HG03025 (cell line): ENCODE results near the gene BOD1L1.
"Not testable (repeated sequence)": the region's sequence is repeated elsewhere in the genome, so short reads cannot be mapped to it uniquely, and the experiment has no call there.

Source experiments
- ATAC-seq: cut with Tn5 transposase; IDR thresholded peaks from one replicate; pipeline ENCODE4 v1.9.1; 2021; ENCODE audit warnings: mild to moderate bottlenecking, moderate library complexity; ENCODE audit not compliant: unreplicated experiment, low FRiP score

Gene BOD1L1

DNA sequence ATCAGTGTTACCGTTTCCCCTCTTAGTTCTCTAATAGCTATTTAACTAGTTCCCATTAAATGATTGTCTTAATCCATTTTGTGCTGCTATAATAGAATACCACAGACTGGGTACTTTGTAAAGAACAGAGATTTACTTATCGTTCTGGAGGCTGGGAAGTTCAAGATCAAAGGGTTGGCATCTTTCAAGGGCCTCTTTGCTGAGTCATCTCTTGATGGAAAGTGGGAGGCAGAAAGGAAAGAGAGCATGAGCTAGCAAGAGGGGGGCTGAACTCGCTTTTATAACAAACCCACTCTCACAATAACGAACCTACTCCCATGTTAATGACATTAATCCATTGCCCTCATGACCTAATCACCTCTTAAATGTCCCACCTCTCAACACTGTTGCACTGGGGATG is 65.9 kb downstream of the BOD1L1 start:
- ATAC-seq = no peak

DNA sequence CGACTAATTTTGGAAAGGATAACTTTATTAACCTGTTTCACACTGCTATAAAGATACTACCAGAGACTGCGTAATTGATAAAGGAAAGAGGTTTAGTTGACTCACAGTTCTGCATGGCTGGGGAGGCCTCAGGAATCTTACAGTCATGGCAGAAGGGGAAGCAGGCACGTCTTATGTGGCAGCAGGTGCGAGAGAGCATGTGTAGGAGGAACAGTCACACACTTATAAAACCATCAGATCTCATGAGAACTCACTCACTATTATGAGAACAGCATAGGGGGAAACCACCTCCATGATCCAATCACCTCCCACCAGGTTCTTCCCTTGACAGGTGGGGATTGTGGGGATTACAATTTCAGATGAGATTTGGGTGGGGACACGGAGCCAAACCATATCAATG is 67.4 kb downstream of the BOD1L1 start:
- ATAC-seq = not testable (repeated sequence)

DNA sequence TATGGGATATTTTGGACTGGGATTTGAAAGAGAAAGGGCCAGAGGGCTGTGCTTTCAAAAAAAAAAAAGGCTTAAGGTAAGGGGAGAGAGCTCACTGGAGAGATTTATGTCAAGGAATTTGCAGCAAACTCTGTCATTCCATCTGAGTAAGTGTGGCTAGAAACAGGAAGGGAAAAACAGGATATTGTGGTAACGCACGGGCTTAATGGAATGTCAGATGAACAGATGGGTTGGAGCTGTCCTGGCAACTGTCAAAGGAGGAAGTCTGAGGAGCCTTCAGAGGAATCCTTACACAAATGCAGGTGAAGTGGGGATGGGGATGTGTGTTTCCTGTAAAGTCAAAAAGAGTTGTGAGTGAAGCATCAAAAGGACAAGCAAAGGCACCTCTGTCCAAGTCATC is 68.1 kb downstream of the BOD1L1 start:
- no peak for ATAC-seq

DNA sequence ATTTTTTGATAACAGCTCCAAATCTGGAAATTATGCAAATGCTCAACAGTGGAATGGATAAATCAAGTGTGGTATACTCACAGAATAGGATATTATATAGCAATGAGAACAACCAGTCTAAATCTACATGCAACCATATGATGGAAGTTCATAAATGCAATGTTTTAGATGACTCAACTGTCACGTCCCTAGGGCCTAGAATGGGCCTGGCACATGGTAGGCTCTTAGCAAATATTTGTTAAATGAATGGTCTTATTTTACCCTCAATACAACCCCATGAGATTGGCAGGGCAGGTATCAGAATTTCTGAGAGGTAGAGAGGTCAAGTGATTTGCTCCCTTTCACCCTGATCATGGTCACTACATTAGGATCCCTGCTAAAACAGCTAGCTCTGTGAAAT is 68.6 kb downstream of the BOD1L1 start:
- no peak for ATAC-seq

DNA sequence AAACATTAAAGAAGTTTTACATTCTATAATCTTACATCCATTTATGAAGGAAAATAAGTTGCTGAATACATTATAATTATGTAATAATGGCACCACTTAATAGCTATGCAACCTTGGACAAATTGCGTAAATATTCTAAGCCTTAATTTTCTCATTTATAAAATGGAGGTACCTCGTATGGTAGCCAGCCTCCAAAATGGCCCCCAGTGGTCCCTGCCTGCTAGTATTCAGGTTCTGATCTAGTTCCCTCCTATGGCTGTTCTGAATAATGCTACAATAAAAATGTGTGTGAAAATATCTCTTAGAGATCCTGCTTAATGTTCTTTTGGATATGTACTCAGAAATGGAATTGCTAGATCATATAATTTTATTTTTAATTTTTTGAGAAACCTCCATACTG is 72.2 kb downstream of the BOD1L1 start:
- ATAC-seq = no peak

DNA sequence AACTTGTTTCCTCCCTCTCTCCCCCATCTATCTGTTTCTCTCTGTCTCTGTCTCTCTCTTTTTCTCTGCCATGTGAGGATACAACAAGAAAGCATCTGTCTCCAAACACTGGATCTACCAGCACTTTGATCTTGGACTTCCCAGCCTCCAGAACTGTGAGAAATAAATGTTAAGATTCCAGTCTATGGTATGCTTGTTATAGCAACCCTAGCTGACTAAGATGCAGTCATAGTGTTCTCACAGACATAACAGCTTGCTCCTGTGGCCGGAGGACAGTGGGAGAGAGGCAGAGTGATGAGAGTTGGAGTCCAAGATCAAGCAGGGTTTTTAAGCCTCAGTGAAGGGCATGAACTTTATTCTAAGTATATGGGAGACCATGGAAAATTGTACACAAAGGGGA is 74.4 kb downstream of the BOD1L1 start:
- no peak for ATAC-seq

DNA sequence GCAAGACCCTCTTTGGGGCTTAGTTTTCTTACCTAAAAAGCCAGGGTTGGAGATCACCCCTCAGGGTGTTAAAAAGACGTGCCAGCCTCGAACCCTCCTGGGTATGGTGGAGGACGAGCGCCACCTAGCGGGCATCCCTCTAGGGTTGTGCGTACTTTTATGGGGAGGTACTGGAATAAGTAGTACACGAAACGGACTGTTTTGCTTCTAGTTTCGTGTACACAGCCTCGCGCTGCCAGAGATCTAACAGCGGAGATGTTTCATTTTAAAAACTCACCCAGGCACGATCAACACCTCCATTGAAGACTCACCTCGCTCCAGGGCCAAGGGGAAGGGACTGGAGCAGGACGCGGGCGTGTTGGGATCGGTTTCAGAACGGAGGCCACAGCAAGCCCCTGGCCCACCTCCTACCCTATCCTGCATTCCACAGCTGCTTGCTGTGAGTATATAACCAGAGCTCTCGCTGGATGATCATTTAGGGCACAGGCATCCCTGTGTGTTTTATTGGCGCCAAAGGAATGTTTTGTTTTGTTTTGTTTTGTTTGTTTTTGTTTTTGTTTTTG is 78.5 kb downstream of the BOD1L1 start:
- peak; percentile 78 for ATAC-seq

DNA sequence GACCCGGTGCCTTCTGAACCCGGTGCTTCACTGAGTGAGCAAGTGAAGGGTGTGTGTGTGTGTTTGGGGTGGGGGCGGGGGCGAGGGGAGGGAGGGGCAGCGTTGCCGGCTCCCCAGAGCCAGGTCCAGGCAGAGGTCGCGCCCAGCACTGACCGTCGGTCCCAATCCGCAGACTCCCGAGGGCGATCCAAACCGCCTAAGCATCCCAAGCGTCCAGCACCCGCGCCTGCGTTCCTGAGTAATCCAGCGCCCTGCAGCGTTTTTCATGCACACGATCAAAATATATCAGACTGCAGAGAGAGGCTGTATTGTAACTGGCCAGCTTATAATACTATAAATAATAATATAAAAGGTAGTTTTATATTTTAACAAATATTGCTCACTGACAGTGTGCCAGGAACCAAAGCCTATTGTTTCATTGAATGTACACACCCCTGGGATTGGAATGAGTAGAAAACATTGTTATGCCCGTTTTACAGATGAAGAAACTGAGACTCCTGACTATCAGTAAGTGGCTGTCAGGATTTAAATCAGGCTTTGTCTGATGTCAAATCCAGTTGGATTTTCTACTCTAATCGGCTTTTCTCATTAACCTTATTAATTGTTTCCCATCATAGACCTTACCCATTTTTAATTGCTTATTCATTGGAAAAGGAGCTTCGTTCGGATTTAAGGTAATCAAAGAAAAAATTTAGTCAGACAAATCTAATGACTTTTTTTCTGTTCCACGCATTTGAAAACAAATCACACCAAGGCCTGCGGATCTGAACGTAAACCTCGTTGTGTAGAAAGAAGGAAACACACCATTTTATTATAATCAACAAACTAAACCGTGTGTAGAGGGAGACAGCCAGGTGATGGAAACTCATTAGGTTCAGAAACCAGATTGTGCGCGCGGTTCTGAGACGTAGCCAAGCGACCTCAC is 79.2 kb downstream of the BOD1L1 start:
- no peak for ATAC-seq

DNA sequence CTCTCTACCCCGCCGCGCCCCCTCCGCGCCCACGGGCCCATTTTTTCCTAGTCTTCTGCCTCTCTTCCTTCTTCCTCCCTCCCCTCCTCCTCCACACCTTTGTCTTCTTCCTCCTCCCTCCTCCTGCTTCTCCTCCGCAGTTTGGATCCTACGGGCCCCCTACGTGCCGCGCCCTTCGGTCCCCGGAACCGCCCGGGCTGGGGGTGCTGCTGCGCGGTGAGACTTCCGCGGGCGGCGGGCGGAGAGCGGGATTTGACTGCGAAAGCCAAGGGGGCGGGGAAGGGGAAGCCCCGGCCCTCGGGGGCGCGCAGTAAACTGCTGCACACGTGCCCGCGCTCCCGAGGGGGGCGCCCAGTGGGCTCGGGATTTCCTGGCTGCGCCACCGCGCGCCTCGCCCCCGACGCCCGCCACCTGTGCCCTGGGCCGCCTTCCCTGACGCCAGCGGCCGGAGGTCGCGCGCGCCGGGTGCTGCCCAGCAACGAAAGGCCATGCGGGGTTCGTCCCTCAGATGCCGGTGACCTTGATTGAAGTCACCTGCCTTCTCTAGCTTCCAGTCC is 80.0 kb downstream of the BOD1L1 start:
- no peak for ATAC-seq

DNA sequence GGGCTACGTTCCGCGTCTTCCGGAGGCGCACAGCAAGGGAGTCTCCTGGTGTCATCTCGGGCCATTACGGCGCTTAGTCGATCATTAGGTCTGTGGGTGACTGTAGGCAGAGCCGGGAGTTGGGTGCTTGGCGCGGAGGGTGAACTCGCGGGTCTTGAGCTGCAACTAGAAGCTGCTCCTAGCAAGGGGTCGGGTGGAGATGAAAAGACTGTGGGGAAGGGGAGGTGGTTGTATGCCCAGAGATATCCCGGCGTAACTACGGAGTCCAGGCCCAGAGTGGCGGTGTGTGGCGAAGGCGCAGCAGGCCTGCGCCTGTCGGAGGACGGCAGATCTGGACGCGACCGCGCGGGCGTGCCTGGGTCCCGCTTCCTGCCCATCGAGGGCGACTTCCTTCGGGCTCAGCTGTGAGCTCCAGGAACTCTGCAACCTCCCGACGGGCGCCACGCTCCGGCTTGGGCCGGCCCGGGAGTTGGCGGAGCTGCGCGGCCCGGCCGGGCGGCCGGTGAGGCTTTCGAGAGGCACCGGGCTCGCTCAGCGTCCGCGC is 80.5 kb downstream of the BOD1L1 start:
- ATAC-seq = no peak

DNA sequence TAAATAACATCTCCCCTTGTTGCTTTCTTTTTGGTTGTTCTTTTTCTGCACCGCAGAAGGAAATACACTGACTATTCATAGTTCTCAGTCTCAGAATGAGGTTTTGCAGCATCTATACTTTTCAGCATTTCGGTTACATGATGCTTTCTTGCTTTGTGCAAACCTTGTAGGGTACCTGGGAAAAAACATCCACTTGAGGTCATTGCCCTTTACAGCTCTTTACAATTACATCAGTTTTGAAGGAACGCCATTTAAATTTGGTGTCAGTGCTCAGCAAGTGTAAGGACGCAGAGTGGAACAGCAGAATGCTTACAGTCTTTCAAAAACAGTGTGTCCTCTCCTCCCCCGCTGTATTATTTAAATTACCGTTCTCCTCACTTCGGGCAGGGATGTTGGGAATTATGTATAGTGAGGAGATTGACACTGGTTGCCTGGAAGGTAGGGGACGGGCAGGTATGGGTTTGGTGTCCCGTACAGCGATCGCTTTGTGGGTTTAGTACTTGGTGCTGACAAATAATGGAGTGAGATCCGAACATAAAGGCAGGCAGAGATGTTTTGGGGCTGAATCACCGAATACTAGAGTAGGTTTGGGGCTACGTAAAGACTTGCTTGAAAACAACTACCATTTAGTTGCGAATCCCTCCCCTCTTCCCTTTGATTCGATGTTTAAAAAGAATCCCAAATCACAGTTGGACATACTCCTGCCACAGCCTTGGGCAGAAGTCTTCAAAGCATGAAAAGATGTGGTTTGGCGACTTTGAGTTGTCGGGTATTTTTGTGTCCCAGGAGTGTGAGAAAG is 81.2 kb downstream of the BOD1L1 start:
- ATAC-seq = no peak

DNA sequence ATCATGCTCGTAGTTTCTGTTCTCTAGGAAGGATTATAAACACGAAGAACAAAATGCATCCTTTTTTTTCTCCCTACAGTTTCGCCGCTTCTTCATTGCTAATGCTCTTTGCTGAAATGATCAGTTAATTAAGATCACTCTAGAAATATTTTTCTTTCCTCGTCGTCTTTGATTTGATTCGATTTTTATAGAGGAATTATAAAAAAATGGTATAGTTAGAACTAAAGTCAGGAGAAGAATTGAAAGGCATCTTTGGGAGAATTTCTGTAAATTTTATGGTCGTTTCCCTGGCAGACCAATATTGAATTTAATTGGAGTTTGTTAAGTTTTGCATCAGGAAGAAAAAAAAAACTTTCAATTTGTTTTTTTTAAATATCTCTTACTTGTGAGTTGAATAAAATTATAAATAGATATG is 82.1 kb downstream of the BOD1L1 start:
- ATAC-seq = no peak

DNA sequence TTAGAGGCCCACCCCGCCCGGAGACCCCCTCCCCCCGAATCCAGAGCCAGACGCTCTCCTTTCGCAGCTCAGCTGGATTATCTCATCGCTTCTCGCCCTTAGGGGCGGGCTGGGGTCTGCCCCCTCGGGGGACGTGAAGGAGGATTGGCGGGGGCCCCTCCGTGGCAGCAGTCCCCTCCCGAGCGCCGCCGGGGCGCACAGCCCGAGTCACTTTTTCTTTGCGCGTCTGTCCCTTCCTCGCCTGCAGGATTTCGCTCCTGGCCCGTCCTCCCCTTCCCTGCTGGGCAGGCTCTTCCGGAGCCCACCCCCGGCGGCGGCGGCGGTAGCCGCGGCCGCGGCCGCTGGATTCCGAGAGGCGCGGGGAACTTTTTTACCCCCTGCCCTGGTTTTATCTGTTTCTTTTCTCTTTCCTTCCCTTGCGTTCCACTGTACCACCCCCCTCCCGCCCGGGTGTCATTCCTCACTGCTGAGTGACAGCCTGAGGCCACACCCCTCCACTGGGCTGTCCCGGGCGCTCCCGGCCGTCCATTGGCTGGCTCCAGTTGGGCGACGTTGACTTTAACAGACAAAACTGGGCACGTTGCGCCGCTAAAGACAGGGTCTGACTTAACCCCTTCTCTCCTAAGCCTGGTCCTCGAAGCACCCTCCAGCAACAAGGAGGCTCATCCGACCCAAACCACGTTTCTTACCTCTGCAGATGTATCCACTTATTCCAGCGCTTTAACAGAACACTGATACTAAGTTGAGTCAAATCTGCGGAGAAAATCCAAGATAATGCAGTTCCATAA is 82.7 kb downstream of the BOD1L1 start:
- no peak for ATAC-seq

DNA sequence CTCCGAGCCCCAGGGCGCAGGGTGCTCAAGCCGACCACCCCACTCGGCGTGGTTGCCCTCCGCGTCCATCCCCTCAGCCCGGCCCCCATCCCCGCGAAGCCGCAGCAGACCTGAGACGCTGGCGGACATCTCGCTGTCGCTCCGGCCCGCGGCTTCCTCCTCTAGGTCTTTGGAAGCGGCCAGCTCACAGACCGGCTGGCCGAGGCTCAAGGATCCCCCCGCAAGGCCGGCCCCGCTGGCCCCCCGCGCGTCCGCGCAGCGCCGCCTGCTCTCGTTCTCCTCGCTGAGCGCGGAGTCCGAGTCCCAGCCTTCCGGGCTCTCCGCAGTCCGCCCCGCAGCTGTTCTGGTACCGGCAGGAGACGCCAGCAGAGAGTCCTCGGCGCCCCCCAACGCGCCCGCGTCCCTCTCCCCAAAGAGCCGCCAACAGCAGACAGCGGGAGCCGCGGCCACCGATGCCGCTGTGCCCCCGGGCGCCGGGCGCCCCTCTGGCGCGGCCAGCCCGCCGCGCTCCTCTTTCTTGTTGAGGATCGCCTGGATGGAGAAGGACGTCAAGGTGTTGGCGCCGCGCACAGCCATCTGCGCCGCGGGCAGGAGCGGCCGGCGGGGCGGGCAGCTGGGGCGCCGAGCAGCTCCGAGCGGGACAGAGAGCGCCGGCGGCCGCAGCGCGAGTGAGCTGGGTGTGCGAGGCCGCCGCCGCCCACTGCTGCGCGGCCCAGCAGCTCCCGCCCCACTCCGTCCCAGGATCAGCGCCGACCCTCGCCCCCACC is 83.5 kb downstream of the BOD1L1 start, which contains the start of gene NKX3-2:
NKX3-2 (minus strand) TSS at position 670 of the 767 bp plus-strand sequence; CDS start at position 576, 94 bp downstream.
- no peak for ATAC-seq

DNA sequence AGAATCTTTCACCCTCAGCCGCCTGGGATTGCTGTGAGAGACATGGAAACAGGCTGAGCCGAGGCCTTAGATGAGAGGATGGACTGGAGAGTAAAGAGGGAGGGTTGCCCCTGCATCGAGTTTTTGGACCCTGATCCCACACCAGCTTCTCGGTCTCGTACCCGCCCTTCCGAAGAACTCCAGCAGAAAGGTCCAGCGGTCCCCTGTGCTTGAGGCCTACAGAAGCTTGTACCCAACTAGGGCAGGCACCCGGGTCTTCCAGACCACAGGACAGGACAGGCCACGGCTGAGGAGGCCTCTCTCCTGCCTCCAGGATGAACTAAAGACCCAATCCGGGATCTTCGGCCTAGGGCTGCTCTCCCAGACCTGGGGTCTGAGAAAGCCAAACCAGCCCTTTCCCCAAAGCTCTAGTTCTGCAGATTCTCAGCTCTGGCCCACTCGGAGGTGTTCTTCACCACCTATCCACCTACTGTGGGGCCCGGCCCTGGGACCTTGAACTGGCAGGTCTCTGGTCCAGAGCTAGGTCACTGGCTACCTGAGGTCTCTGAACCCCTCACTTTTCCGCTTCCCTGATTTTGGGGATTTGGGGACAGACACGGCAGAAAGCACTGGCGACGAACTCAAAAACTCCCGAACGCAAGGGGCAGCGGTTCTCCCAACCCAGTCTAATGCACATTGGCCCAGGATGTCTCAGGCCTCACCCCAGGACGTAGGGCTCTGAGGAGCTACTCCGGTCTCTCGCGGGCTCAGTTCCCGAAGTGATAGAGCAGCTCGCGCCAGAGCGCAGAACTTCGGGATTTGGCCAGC is 84.3 kb downstream of the BOD1L1 start:
- no peak for ATAC-seq

DNA sequence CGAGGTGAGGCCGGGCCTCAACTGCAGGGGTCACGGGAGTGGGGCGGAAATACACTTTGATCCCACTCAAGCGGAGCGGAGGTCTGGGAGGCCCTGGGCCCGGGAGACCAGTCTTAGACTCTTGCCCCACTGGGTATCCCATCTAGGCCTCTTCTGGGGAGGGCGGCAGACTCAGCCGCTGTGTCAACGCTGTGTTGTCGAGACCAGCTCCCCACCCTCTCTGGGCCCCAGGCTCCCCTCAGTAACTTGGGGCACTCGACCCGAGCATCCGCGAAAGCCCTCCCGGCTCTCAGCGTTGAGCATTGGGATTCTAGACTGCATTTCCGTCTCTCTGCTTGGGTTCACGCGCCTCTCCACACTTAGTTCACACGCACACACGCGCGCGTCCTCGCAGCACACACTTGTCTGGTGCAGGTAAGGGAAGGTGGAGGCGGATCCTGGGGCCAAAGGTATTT is 84.9 kb downstream of the BOD1L1 start:
- peak; percentile 3 for ATAC-seq

DNA sequence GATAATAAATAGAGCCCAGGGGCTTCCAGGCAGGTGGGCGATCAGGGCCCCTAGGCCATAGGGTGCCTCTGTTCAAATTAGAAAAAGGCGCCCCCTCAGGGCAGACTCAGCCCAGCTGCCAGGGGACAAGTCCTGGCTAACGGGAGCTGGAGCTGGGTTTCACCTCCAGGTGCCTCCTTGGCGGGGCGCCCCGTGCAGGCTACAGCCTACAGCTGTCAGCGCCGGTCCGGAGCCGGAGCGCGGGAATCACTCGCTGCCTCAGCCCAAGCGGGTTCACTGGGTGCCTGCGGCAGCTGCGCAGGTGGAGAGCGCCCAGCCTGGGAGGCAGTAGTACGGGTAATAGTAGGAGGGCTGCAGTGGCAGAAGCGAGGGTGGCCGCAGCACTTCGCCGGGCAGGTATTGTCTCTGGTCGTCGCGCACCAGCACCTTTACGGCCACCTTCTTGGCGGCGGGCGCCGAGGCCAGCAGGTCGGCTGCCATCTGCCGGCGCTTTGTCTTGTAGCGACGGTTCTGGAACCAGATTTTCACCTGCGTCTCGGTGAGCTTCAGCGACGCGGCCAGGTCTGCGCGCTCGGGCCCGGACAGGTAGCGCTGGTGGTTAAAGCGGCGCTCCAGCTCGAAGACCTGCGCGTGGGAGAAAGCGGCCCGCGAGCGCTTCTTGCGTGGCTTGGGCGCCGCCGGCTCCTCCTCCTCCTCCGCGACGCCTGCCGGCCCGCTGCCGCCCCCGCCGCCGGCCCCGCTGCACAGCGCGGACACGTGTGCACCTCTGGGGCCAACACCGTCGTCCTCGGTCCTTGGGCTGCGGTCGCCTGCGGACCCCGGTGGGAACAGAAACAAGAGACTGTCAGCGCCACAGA is 85.6 kb downstream of the BOD1L1 start:
- peak; percentile 40 for ATAC-seq
